Ovary (tissue), 3 donors: ENCODE measurements around the gene MAP2K6.

Experiments used
- CTCF ChIP-seq, 3 donors: fragments of 450-650 bp in 2 of 3; fragments of 200-600 bp in 1 of 3; IDR thresholded peaks; one replicate each; pipeline versions ENCODE4 v1.5.1 to v1.8.0; 2016 to 2022; ENCODE audit warnings: antibody characterized with exemption in 3 of 3, mild to moderate bottlenecking in 1 of 3
- EP300 ChIP-seq: sonication (generic); formaldehyde crosslinking; IDR thresholded peaks from one replicate; pipeline ENCODE4 v1.6.1; 2017; ENCODE audit warnings: antibody characterized with exemption
- donor health status: DM: no; HTN: no; CAD: no.

GRCh38 chr17:69524854-69525253 is 110.4 kb downstream of the MAP2K6 start:
- no peak for TF ChIP-seq CTCF (IDR thresholded peaks at IDR 0.05)
- no peak for TF ChIP-seq EP300
